OCI-LY3 (cell line): Measurements from ENCODE around the gene CPNE2.

ENCODE experiments used
- H2AFZ ChIP-seq: fragments of 200-600, 300-600 bp; shearing (Covaris generic); 2 replicates; pipeline ENCODE4 v1.6.0; 2014; ENCODE audit warnings: antibody characterized with exemption, low read depth, low read length
- H3K27ac ChIP-seq: fragments of 200-600, 300-600 bp; sonication (generic); 2 replicates; pipeline ENCODE4 v1.5.1; 2014; ENCODE audit warnings: mild to moderate bottlenecking, low read length, moderate library complexity, mixed read lengths
- H3K27me3 ChIP-seq: fragments of 200-600, 300-600 bp; sonication (generic); 2 replicates; pipeline ENCODE4 v1.6.1; 2014; ENCODE audit warnings: low read depth, low read length, mixed read lengths
- H3K36me3 ChIP-seq: fragments of 200-600, 300-600 bp; sonication (generic); replicated peaks from 2 replicates; pipeline ENCODE3; 2014; ENCODE audit warnings: low read depth, low read length, mixed read lengths
- H3K4me1 ChIP-seq: fragments of 300-600, 200-600 bp; sonication (generic); 2 replicates; pipeline ENCODE4 v1.6.1; 2014; ENCODE audit warnings: low read length, mixed read lengths
- H3K4me2 ChIP-seq: fragments of 200-600, 300-600 bp; sonication (generic); 2 replicates; pipeline ENCODE4 v1.6.1; 2014; ENCODE audit warnings: low read length, mixed read lengths
- H3K4me3 ChIP-seq: fragments of 300-600, 200-600 bp; sonication (generic); 2 replicates; pipeline ENCODE4 v1.5.1; 2014; ENCODE audit warnings: antibody characterized with exemption, mild to moderate bottlenecking, low read length, moderate library complexity
- H3K79me2 ChIP-seq: fragments of 300-600, 200-600 bp; shearing (Covaris generic); 2 replicates; pipeline ENCODE4 v1.6.1; 2014; ENCODE audit warnings: mild to moderate bottlenecking, low read length, mixed read lengths
- H3K9ac ChIP-seq: fragments of 300-600, 200-600 bp; shearing (Covaris generic); 2 replicates; pipeline ENCODE4 v1.6.0; 2014; ENCODE audit warnings: mild to moderate bottlenecking, low read length, moderate library complexity
- H3K9me3 ChIP-seq: fragments of 200-600, 300-600 bp; shearing (Covaris generic); 2 replicates; pipeline ENCODE4 v1.6.1; 2014; ENCODE audit warnings: low read length, mixed read lengths; ENCODE audit not compliant: insufficient read depth
- H4K20me1 ChIP-seq: fragments of 200-600, 300-600 bp; sonication (generic); 2 replicates; pipeline ENCODE4 v1.6.1; 2016; ENCODE audit warnings: low read length, mixed read lengths; ENCODE audit not compliant: insufficient read depth
- EZH2phosphoT487 ChIP-seq: fragments of 200-600 bp; shearing (Covaris generic); IDR thresholded peaks from 2 replicates; pipeline ENCODE4 v1.6.1; 2018; ENCODE audit warnings: antibody characterized with exemption, mixed run types, low read depth
- TF ChIP-seq, protein P1 (sequence below): fragments of 200-600, 300-600 bp; sonication (generic); IDR thresholded peaks from 2 replicates; pipeline ENCODE4 v1.5.1; 2014; ENCODE audit warnings: antibody characterized with exemption, low read length, low read depth

Gene CPNE2

DNA sequence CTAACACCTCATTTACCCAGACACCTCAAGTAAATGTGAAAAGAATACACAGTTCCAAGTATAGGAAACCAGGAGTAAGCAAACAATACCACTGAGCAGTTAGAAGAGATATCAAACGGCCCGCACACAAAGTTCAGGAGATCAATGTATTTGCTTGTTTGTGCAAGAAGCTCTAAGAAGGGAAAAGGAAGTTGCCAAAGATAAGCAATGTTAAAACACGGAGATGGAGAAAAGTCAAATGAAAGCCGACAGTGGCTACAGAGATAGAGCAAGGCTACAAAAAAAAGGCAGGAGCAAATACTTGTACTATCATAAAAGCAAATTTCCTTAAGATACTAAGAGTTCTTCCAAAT lies 63.9 kb downstream of the CPNE2 start:
- Histone ChIP-seq H3K4me1 (no peaks in the 10 kb centered on the region), H3K79me2 (no peaks in the 10 kb centered on the region), H3K27me3 (no peaks in the 10 kb centered on the region), H3K4me2 (no peak overlapping the region), H3K36me3 (peaks cover 58% of the 10 kb centered on the region), H3K9ac (no peak overlapping the region), H3K4me3 (no peak overlapping the region), H3K9me3 (no peaks in the 10 kb centered on the region), H4K20me1 (no peaks in the 10 kb centered on the region), H2AFZ (no peak overlapping the region), H3K27ac (no peak overlapping the region)
- no peak for TF ChIP-seq EZH2phosphoT487
- TF ChIP-seq, protein P1, sequence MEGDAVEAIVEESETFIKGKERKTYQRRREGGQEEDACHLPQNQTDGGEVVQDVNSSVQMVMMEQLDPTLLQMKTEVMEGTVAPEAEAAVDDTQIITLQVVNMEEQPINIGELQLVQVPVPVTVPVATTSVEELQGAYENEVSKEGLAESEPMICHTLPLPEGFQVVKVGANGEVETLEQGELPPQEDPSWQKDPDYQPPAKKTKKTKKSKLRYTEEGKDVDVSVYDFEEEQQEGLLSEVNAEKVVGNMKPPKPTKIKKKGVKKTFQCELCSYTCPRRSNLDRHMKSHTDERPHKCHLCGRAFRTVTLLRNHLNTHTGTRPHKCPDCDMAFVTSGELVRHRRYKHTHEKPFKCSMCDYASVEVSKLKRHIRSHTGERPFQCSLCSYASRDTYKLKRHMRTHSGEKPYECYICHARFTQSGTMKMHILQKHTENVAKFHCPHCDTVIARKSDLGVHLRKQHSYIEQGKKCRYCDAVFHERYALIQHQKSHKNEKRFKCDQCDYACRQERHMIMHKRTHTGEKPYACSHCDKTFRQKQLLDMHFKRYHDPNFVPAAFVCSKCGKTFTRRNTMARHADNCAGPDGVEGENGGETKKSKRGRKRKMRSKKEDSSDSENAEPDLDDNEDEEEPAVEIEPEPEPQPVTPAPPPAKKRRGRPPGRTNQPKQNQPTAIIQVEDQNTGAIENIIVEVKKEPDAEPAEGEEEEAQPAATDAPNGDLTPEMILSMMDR, result no peak

DNA sequence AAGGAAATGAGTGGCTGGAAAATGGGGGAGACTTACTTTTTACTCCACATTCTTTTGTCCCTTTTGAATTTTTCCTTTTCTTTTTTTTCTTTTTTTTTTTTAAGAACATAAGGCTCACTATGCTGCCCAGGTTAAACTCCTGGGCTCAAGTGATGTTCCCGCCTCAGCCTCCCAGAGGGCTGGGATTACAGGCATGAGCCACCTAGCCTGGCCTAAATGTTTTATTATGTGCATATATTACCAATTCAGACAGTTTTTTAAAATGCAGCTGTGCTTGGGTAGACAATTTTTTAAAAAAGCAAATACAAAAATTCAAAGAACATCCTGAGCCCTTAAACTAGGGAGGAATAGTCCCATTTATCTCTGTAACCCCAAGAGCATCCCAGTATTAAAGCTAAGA lies 65.2 kb downstream of the CPNE2 start:
- TF ChIP-seq, protein P1, result no peak
- TF ChIP-seq EZH2phosphoT487, result no peak
- no peak overlapping the region for H3K27ac ChIP-seq
- H3K4me3 ChIP-seq, result no peak overlapping the region
- no peaks in the 10 kb centered on the region for H3K79me2 ChIP-seq
- no peaks in the 10 kb centered on the region for H3K4me1 ChIP-seq
- no peak overlapping the region for H3K4me2 ChIP-seq
- no peak overlapping the region for H3K9ac ChIP-seq
- H3K9me3 ChIP-seq, result no peaks in the 10 kb centered on the region
- H3K36me3 ChIP-seq, result peaks cover 49% of the 10 kb centered on the region
- no peak overlapping the region for H2AFZ ChIP-seq
- H3K27me3 ChIP-seq, result no peaks in the 10 kb centered on the region
- H4K20me1 ChIP-seq, result no peaks in the 10 kb centered on the region

DNA sequence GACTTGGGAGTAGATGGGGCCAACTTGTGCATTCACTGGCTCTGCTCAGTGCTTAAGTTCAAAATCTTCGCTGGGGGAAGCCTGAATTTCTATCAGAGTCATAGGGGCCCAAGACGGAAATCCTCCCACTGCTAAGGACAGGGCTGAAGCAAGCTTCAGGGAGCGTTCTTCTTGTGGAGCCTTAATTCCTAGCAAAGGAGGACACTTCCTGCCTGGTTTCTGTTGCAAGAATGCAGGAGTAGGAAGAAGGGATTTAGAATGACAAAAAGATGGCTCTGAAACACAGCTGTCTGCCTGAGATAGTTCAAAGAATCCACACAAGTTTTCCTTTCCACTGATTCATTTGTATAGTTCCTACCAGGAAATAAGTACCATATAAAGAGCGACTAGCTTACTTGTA lies 67.1 kb downstream of the CPNE2 start:
- no peaks in the 10 kb centered on the region for H3K4me1 ChIP-seq
- H2AFZ ChIP-seq, result no peak overlapping the region
- H3K9ac ChIP-seq, result no peak overlapping the region
- H3K4me3 ChIP-seq, result no peak overlapping the region
- no peak overlapping the region for H3K27ac ChIP-seq
- TF ChIP-seq, protein P1, result no peak
- TF ChIP-seq EZH2phosphoT487, result no peak
- H3K27me3 ChIP-seq, result no peaks in the 10 kb centered on the region
- H3K9me3 ChIP-seq, result no peaks in the 10 kb centered on the region
- H4K20me1 ChIP-seq, result no peaks in the 10 kb centered on the region
- H3K79me2 ChIP-seq, result no peaks in the 10 kb centered on the region
- no peak overlapping the region for H3K4me2 ChIP-seq
- peaks cover 50% of the 10 kb centered on the region for H3K36me3 ChIP-seq

DNA sequence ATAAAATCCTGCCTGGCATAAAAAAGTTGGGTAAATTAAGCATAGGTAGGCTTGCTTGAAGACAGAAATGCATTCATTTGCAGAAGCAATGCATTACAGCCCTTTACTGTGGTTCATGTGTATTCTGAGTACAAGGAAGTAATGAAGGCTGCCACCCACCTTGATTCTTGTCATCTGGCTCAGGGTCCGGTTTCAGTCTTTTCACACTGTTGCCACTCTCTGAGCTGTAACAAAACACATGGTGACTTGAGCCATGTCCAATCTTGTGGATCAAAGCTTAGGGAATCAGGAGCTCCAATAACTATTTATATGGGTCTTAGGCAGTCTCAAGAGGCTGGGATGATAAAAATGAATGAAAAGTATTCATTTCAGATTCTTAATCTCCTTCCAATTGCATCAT lies 71.5 kb downstream of the CPNE2 start:
- no peak overlapping the region for H3K9ac ChIP-seq
- peaks cover 51% of the 10 kb centered on the region for H3K36me3 ChIP-seq

More for the DNA sequence above, 71.5 kb downstream of the CPNE2 start:
- H3K4me2 ChIP-seq, result no peak overlapping the region
- no peaks in the 10 kb centered on the region for H3K9me3 ChIP-seq
- H4K20me1 ChIP-seq, result no peaks in the 10 kb centered on the region
- no peak overlapping the region for H3K4me3 ChIP-seq
- H3K79me2 ChIP-seq, result no peaks in the 10 kb centered on the region
- H2AFZ ChIP-seq, result no peak overlapping the region
- H3K4me1 ChIP-seq, result peaks cover 17% of the 10 kb centered on the region
- H3K27me3 ChIP-seq, result no peaks in the 10 kb centered on the region
- TF ChIP-seq, protein P1, result no peak
- TF ChIP-seq EZH2phosphoT487, result no peak
- no peak overlapping the region for H3K27ac ChIP-seq
